Stimulated activated CD4-positive, alpha-beta T cell treated with anti-CD3 and anti-CD28 coated beads, TNF-alpha, amount 100 ng/mL, for 4 hours (primary cell): ENCODE data around the gene ETNK2.
"Not testable (repeated sequence)": the region's sequence is repeated elsewhere in the genome, so short reads cannot be mapped to it uniquely, and the experiment has no call there.

ENCODE experiments used
- DNase-seq, 3 experiments: peaks; one replicate each; pipeline ENCODE4 v3.0.0-alpha.2; 2020; ENCODE audit warnings: low read depth in 3 of 3

ETNK2 gene

GRCh38 chr1:204099754-204100153 lies 52.1 kb downstream of the ETNK2 start:
- not testable (repeated sequence) for DNase-seq

DNA sequence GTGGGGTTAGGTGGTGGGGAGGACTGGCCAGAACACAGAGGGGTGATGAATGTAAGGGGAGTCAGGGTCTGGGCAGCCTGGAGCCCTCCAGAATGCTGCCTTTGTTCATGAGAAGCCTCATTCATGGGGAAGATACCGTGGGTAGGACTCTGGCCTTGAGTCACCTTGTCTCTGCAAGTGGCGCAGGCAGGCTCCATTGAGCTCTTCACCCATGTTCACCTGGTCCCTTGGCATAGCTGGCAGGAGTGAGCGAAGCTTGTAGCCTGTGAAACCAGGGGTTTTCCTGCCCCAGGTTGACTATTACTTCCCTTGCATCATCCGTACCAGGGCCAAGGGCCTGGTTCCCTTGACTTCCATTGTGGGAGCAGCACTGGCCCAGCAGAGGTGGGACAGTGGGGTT lies 53.2 kb downstream of the ETNK2 start:
- DNase-seq, result no peak

DNA sequence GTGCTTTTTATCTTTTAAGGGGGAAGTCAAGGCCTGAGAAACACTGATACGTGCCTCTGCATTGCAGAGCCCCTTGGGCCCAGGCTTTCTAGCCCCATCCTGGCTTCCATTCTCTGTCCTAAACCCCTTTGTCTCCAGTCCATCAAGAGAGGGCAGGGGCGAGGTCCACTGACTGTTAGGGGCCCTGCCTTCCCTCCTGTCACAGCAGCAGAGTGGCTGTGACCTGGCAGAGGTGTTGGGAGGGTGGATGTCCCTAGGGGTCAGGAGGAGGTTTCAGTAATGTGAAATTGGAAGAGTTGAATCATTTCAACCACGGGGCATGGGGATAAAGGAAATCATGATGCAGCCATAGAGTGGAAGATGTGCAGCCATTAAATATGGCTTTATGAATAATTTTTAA lies 54.9 kb downstream of the ETNK2 start:
- DNase-seq, result no peak

DNA sequence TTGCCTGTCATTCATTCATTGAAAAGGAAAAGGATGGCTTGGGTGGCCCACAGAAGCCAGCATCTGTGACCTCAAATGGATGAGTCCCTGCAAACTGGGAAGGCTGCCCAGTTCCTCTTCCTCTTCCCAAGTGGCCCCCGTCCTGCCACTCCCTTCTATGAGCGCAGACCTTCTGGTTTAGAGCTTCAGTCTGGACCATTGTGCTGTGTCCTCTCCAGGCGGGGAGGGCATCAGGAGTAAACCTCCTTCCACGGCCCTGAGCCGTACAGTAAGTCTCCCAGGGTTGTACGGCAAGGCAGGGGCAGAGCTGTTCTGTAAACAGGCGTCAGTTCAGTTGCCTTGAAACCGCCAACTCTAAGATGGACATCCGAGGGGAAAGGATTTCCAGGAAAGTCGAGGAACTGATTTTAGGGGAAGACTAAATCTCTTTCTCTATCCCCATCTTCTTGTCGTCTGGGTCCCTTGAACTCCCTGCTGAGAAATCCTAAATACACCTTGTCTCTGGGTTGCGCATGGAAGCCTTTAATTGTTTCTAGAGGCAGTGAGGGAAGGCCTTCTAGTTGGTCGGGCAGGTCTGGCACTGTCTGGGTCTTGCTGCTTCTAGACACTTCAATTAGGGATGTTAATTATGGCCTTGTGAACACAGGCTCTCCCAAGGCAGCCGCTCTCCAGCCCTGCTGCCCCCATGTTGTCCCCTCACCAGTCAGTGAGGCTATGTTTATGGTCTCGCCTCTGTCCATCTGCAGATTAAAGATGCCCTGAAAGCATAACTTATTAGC lies 56.8 kb downstream of the ETNK2 start:
- no peak for DNase-seq

- no peak for DNase-seq
Measured at GRCh38 chr1:204094313-204094729, 57.5 kb downstream of the ETNK2 start.

DNA sequence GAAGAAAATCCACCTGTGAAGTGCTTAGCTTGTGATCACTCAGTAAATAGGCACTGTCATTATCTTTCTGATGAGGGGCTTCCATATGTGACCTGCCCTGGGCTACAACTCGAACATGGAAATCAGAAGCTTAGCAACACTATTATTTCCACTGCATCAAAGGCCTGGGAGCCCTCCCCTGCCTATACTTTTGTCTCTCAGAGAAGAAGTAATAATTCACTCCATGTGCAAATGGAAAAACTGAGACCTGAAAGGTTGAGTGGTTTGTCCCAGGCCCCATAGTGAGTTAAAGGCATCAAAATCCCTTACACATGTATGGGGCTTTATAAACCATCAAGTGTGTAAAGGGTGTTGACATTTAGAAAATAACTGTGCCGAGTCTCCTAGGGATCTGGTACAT lies 58.1 kb downstream of the ETNK2 start:
- DNase-seq, result no peak

DNA sequence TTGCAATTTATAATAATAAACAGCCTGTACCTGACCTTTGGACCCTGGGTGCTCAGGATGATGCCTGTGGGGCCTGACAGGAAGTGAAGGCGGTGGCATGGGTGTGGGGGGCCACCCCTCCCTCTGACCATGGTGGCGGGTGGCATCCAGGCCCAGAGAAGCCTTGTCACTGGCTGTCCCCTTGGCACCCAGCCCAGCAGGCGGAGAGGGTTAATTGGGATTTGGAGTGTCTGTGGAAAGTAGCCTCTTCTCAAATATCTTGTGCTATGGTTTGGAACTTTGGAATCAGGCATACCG lies 58.5 kb downstream of the ETNK2 start:
- DNase-seq, result no peak

DNA sequence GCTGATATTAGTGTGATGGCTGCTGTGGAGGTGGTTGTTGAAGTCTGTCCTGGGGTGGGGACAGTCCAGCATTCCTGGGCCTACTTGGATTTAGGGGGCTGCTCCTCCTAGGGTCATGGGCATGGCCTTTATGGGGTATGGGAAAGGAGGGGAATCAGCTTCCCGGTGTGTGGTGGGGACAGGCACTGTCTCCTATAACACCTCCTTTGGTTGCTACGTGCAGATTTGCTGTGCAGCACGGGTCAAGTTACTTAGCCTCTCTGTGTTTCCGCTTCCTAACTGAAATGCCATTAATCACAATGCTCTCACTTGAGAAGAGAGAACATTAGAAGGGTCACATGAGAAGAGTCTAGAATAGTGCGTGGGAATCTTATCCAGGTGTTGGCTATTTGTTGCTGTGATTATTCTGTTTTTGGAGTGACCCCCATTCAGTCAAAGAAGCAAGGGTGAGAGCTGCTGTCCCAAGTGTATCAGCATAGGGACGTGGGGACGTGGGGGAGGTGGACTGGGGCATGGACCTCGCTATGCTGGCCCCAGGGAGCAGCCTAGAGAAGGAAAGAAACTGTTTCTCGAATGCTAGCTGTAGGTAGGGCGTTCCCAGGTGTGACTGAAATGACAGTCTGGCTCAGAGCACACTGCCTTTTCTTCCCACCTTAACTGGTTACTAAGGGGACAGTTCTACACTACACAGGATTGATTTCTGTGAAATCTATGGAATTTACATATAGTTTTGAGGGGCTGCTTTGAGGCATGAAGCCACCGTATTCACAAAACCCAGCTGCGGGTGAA lies 59.0 kb downstream of the ETNK2 start:
- DNase-seq, result no peak

- no peak for DNase-seq
Measured at GRCh38 chr1:204091787-204092312, 60.0 kb downstream of the ETNK2 start.

GRCh38 chr1:204091066-204091465 lies 60.8 kb downstream of the ETNK2 start:
- DNase-seq, result no peak

GRCh38 chr1:204090132-204090531 lies 61.7 kb downstream of the ETNK2 start:
- not testable (repeated sequence) for DNase-seq

DNA sequence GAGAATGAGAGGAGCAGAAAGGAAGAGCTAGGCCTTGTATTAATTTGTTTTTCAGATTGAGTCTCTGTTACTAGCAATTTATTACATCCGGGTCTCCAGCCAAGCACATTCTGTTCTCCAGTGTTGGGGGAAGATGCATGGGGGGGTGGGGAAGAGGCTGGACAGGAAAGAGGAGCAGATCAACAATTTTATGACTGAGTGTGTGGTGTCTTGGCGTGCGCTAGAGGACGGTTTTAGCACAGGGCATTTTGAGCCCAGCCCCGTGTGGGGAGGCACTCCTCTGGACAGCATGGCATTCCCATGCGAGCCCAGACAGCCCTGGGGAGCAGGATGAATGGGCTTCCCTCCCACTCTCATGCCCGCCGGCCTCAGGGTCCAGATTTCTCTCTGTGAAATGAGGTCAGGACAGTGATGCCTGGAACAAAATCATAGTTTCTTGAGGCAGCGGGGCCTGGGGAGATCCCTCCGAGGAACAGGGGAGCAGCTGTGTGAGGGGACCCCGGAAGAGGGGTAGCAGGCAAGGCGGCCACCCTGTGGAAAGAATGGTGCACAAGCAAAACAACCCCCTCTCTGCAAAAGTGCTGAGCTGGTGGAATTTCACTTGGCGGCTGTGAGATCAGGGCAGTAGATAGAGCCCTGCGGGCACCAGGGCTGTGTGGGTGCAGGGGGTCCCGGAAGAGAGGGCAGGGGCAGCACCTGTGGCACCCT lies 62.6 kb downstream of the ETNK2 start:
- no peak for DNase-seq

GRCh38 chr1:204088596-204088995 lies 63.2 kb downstream of the ETNK2 start:
- DNase-seq, result no peak

DNA sequence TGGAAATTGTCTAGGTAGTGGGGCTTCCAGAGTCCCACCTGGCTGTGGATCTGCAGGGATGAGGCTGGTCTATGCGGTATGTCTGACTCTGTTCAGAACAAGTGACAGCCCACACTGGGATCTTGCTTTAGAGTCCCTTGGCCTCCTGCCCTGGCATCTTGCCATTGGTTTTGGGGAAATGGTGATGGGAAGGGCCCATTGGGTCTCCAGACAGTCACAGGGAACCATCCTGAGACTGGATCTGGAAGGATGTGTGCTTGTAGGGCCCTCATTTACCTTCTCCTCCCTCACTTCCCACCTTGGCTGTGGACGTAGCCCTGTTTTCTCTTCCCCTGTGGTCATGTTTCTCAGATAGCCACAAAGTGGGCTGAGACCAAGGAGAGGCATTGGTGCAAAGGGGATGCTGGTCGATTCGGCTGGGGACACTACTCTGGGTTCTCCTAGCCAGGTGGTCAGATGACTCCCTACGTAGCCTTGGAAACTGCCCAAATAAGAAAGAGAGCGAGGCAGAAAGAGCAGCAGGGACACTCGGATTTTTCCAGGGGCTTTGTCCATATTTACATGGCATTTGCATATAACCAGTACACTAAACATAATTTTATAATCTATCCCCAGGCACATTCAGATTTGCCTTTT lies 63.8 kb downstream of the ETNK2 start:
- DNase-seq, result no peak

GRCh38 chr1:204087181-204087892 lies 64.5 kb downstream of the ETNK2 start:
- DNase-seq, result no peak

DNA sequence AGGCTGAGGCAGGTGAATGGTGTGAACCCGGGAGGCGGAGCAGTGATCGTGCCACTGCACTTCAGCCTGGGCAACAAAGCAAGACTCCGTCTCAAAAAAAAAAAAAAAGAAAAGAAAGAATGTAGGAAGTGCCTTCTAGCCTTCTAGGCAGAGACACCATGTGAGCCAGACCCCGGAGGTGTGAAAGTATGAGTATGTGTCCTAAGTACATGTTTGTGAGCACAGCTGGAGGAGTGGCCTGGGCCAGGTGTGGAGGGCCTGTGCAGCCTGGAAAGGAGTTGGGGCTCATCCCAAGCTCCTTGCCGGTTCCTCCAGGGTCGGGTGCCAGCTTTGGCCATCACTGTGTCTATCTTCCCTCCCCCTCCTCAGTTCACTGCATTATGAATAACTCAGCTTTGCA lies 66.0 kb downstream of the ETNK2 start:
- no peak for DNase-seq

DNA sequence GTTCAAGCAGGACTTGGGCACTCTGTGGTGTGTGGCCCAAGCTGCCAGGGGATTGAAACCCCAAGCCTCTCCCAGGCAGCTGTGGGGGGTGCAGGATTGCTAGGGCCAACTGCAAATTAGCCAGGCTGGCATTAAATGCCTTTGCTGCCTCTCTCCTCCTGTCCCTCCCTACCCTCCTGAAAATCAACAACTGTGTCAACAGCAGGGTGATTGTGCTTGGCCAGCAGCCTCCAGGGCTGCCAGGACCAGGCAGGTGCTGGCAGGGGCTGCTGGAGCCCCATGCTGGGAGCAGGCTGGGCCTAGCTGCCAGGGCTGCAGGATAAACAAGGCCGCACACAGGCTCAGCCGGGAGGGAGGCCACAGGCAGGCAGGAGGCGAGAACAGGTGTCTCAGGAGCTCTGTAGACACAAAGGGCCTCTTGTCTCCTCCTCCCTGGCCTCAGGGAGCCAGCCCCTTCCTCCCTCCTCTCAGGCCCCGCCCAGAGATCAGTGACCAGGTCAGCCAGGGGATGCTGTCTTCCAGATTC lies 67.5 kb downstream of the ETNK2 start:
- DNase-seq, result no peak

GRCh38 chr1:204083491-204083890 lies 68.4 kb downstream of the ETNK2 start:
- DNase-seq, result no peak

DNA sequence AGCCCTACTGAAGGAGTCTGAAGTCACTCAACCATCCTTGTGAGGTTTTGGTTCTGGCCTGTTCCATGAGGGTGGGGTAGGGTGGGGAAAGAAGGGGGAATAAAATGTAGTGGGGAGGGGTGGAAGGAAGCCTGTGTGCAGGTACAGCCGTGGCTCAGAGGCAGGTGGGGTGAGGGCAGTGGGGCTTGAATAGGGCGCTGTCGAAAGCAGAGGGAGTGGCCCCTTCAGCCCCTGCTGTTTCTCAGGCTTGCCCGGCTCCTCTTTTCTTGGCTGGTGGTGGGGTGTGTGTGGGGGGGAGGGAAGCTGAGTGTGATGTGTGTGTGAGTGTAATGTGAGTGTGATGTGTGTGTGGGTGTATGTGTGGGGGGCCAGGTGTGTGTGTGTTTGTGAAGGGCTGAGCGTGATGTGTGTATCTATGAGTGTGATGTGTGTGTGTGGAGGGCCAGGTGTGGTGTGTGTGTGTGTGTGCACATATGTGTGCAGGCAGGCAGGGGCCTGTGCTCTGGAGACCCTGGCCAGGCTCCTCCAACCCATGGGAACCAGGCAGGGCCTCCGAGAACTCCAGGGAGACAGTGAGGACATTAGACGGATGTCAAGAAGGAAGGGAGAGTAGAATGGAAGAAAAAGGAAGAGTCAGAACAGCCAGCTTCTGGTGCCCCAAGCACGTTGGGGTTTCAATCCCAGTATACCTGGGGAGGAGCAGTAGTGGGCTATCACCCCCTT lies 69.9 kb downstream of the ETNK2 start:
- DNase-seq, result no peak

DNA sequence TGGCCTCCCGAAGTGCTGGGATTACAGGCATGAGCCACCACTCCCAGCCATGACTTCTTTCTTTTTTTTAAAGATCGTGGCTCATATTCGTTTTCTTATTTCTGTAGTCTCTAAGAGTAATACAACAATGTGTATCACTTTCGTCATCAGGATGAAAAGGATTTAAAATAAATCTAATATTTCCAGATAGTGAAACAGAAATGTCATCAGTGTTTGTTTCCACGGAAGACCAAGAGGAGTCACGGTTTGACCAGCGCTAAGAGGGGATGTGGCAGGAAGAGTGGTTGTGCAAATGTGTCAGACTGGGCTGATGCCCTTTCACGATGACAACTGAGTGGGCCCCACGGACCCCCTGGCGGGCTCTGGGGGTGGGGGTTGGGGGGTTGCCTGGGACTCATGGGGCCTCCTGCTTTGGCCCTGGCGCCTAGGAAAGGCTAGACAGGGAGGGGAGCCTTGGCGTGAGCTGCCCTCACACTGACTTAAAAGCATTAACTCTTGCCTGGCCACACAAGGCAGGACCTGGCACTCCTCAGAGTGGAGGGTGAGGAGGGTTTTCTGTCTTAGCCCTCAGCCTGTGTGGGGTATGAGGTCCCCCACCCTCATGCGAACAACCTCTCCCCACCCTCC lies 70.6 kb downstream of the ETNK2 start:
- DNase-seq, result no peak
